HepG2 (cell line): ENCODE data around the gene GCG. TPM values are rescaled to one million over a fixed set of nuclear protein-coding genes. Genes with fewer than 3 reads are reported as not detected.

Experiments
- ATAC-seq: fragments of 200-7000 bp; cut with Tn5 transposase; 3 replicates; pipeline ENCODE4 v1.9.1; 2020; ENCODE audit warnings: mild to moderate bottlenecking, moderate library complexity
- BruUV-seq: library from RNA; stranded (reverse); fragments of 400-500 nt; replicated peaks from 2 replicates; lab custom pipeline; 2021; lab: Mats Ljungman, UMichigan
- CTCF ChIA-PET: fragments of 300-600 bp; formaldehyde crosslinking; extraction: SDS; loops from one replicate; lab custom pipeline; 2021; ENCODE audit warnings: low total read pairs, inconsistent platforms, low intra/inter-chr PET ratio; lab: Yijun Ruan, JAX
- POLR2A ChIA-PET: fragments of 350-600 bp; sonication (Branson Sonifier 250); formaldehyde crosslinking; loops from one replicate; lab custom pipeline; 2020; ENCODE audit warnings: antibody characterized with exemption, inconsistent platforms; lab: Yijun Ruan, JAX
- DNase-seq: peaks from one replicate; pipeline ENCODE4 v3.0.0-alpha.2; 2015; ENCODE audit warnings: low spot score
- FAIRE-seq: peaks from 3 replicates; lab custom pipeline; 2011; peaks lifted over from hg19 to GRCh38; lab: Jason Lieb, UNC
- H2AFZ ChIP-seq: one replicate; pipeline ENCODE4 v1.6.1; 2011; ENCODE audit warnings: low read length, inconsistent platforms
- H3K27ac ChIP-seq: fragments of 300-600 bp; 3 replicates; pipeline ENCODE4 v1.8.0; 2011; ENCODE audit warnings: mixed run types, mild to moderate bottlenecking, mixed read lengths, low read length, inconsistent platforms; ENCODE audit not compliant: insufficient read depth; ENCODE audit errors: extremely low read length
- H3K27me3 ChIP-seq, 2 experiments: fragments of 200-600 bp in 1 of 2; 2 replicates in 1 of 2; 3 replicates in 1 of 2; pipeline versions ENCODE4 v1.6.0 to v1.8.0; 2011; ENCODE audit warnings: low read length in 2 of 2, mild to moderate bottlenecking in 2 of 2, moderate library complexity in 2 of 2, inconsistent platforms in 1 of 2; ENCODE audit not compliant: insufficient read depth in 2 of 2, control insufficient read depth in 1 of 2
- H3K36me3 ChIP-seq, 2 experiments: fragments of 200-600 bp in 1 of 2; replicated peaks in 1 of 2; 2 replicates in 1 of 2; 3 replicates in 1 of 2; pipeline versions ENCODE4 v1.5.1 to v1.8.0; 2011; ENCODE audit warnings: low read length in 2 of 2, inconsistent platforms in 1 of 2; ENCODE audit not compliant: insufficient read depth in 2 of 2, control insufficient read depth in 1 of 2
- H3K4me1 ChIP-seq: 2 replicates; pipeline ENCODE4 v1.5.1; 2012; ENCODE audit warnings: low read length, inconsistent platforms; ENCODE audit not compliant: insufficient read depth
- H3K4me2 ChIP-seq: 2 replicates; pipeline ENCODE4 v1.6.0; 2011; ENCODE audit warnings: low read depth, low read length, inconsistent platforms
- H3K4me3 ChIP-seq, 3 experiments: fragments of 200-600 bp in 1 of 3; sonication (generic), shearing (Covaris generic) in 1 of 3; replicated peaks in 1 of 3; 2 replicates each; pipeline ENCODE4 v1.5.1; 2011 to 2016; ENCODE audit warnings: low read length in 3 of 3, inconsistent platforms in 2 of 3, low read depth in 2 of 3, mild to moderate bottlenecking in 2 of 3, control low read depth in 1 of 3, mixed read lengths in 1 of 3; ENCODE audit not compliant: insufficient read depth in 1 of 3
- H3K79me2 ChIP-seq: one replicate; pipeline ENCODE4 v1.6.1; 2011; ENCODE audit warnings: low read length, inconsistent platforms; ENCODE audit not compliant: insufficient read depth
- H3K9ac ChIP-seq: 2 replicates; pipeline ENCODE4 v1.6.0; 2011; ENCODE audit warnings: mild to moderate bottlenecking, low read depth, low read length, inconsistent platforms; ENCODE audit not compliant: insufficient read depth
- H3K9me3 ChIP-seq: 2 replicates; pipeline ENCODE4 v1.5.1; 2012; ENCODE audit warnings: mild to moderate bottlenecking, low read length
- H4K20me1 ChIP-seq: 2 replicates; pipeline ENCODE4 v1.6.0; 2011; ENCODE audit warnings: inconsistent platforms, mild to moderate bottlenecking, low read length, moderate library complexity; ENCODE audit not compliant: insufficient read depth
- KDM3A ChIP-seq: IDR thresholded peaks from 2 replicates; pipeline ENCODE4 v1.6.1; 2018; ENCODE audit warnings: low read depth, missing compliant biosample characterization
- KDM5B ChIP-seq: sonication (generic); formaldehyde crosslinking; IDR thresholded peaks from 2 replicates; pipeline ENCODE4 v1.4.0; 2020; ENCODE audit warnings: missing genetic modification reagents, mild to moderate bottlenecking, borderline replicate concordance
- MAFK ChIP-seq, 2 experiments: IDR thresholded peaks in 1 of 2; conservative IDR thresholded peaks in 1 of 2; 2 replicates each; pipeline ENCODE4 v1.6.1; 2011; ENCODE audit warnings: improper control_type of control experiment in 2 of 2, low read length in 2 of 2
- MYPOP ChIP-seq: sonication (generic); formaldehyde crosslinking; IDR thresholded peaks from 2 replicates; pipeline ENCODE4 v1.8.1; 2023; ENCODE audit warnings: mild to moderate bottlenecking, moderate library complexity, missing genetic modification reagents
- NCOA1 ChIP-seq: sonication (generic); formaldehyde crosslinking; IDR thresholded peaks from 2 replicates; pipeline ENCODE4 v1.9.0; 2021; ENCODE audit warnings: missing genetic modification reagents
- SNRNP70 ChIP-seq: fragments of 200-400 bp; formaldehyde crosslinking; IDR thresholded peaks from 2 replicates; pipeline ENCODE4 v1.6.1; 2017; ENCODE audit warnings: mild to moderate bottlenecking, low read depth, low read length, moderate library complexity
- UBTF ChIP-seq: sonication (generic); formaldehyde crosslinking; IDR thresholded peaks from 2 replicates; pipeline ENCODE4 v1.4.0; 2020; ENCODE audit warnings: mild to moderate bottlenecking, missing genetic modification reagents
- ZNF570 ChIP-seq: sonication (generic); formaldehyde crosslinking; IDR thresholded peaks from 2 replicates; pipeline ENCODE4 v1.4.0; 2020; ENCODE audit warnings: mild to moderate bottlenecking, missing genetic modification reagents, borderline replicate concordance
- ZSCAN22 ChIP-seq: sonication (generic); formaldehyde crosslinking; IDR thresholded peaks from 2 replicates; pipeline ENCODE4 v1.4.0; 2020; ENCODE audit warnings: mild to moderate bottlenecking, missing genetic modification reagents
- WGBS: methylation state at CpG from one replicate; pipeline ENCODE4 v1.1.6; 2017; ENCODE audit warnings: low lambda C conversion rate; 5-methylcytosine and 5-hydroxymethylcytosine counted together
- in situ Hi-C: cut with HindIII; loops from 2 replicates; pipeline ENCODE4 v1.10.0; 2017; ENCODE audit warnings: low pct_unique_long_range_greater_than_20kb; ENCODE audit not compliant: extremely low pct_ligation_motif_present
- intact Hi-C: fragments of 100-400 bp; cut with micrococcal nuclease; formaldehyde crosslinking; loops from one replicate; pipeline ENCODE4 v1.10.0; 2022; ENCODE audit not compliant: unreplicated experiment
- polyA plus RNA-seq, 8 experiments: library from polyadenylated mRNA; depleted of rRNA in 3 of 8; stranded (reverse) in 7 of 8; unstranded in 1 of 8; fragments of >200 nt; fragmentation: Illumina TruSeq in 4 of 8; extraction: Trizol in 4 of 8; gene quantifications; 2 replicates each; pipeline versions ENCODE4 v1.2.1 to v1.2.3, GENCODE V29; 2011 to 2016; ENCODE audit warnings: low read depth in 4 of 8, missing spikeins in 1 of 8, mixed read lengths in 1 of 8; ENCODE audit not compliant: insufficient read depth in 1 of 8
- total RNA-seq, 5 experiments: library from RNA; depleted of rRNA; stranded (reverse); fragments of >200 nt; fragmentation: Illumina TruSeq; extraction: Trizol; gene quantifications; 2 replicates each; pipeline ENCODE4 v1.2.3, GENCODE V29; 2016; ENCODE audit warnings: low read depth in 1 of 5
- TF ChIP-seq, protein P1 (sequence below): sonication (generic); formaldehyde crosslinking; IDR thresholded peaks from 2 replicates; pipeline ENCODE4 v1.9.0; 2022; ENCODE audit warnings: low read depth, missing genetic modification reagents

The GCG gene
- total and polyA plus RNA-seq, 2 of the 13 experiments (the other 11 are each of a cell fraction or from before 2014, with no cell fraction given): not detected

DNA sequence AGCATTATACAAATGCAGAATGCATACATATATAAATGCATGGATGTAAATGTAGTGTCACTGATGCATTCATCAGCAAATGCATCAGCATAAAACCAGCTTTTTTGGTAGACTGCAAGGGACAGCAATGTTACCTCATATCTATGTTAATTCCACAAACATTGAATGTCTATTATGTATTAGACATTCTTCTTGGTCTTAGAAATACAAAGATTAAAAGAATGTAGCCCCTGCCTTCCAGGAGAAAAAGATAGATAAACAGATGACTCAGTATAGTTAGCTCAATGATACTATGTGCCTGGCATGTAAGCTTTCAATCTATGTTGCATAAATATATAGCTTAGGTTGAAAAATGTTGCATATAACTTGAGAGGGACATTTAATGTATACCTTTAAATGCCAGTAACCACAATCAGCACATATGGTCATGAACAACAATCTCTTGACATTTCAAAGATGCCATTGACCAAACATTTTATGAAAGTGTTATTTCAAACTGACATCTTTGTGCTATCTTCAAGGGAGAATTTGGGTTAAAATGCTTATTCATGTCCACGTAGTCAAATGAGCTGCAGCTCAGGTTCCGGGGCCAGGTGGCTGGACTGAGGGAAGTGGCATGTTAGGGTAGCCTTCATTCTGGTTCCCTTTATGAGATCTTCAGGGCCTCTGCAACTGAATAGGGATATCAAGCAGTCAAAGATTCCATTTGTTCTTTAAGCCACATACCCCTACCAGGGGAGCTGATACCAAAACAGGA lies 45.2 kb upstream of the GCG start:
- H3K4me3 ChIP-seq: no peak overlapping the region
- intact Hi-C loops: no loop called here
- H3K27ac ChIP-seq: no peak overlapping the region
- no peak overlapping the region for H3K9ac ChIP-seq
- ATAC-seq: no peak
- H3K4me2 ChIP-seq: no peak overlapping the region
- H3K27me3 ChIP-seq: 0 out of 5 replicates have a peak, but pooled peaks cover 0 to 2% of the 10 kb centered on the region in 2 experiments
- ChIA-PET POLR2A (no interaction called here), CTCF (no interaction called here)
- no peak for FAIRE-seq
- no peaks in the 10 kb centered on the region for H3K9me3 ChIP-seq
- no peaks in the 10 kb centered on the region for H4K20me1 ChIP-seq
- no peak overlapping the region for H2AFZ ChIP-seq
- no TSS peak for BruUV-seq
- WGBS: 0% methylated on average over 2 of the region's 2 CpGs
- H3K36me3 ChIP-seq: no peaks in the 10 kb centered on the region
- no peaks in the 10 kb centered on the region for H3K79me2 ChIP-seq
- DNase-seq: no peak
- in situ Hi-C loops: no loop called here
- TF ChIP-seq ZSCAN22: no peak
- no peak for TF ChIP-seq NCOA1
- H3K4me1 ChIP-seq: no peaks in the 10 kb centered on the region

GRCh38 chr2:162196638-162197037 lies 44.6 kb upstream of the GCG start:
- Histone ChIP-seq H3K27ac (no peak overlapping the region), H3K4me3 (no peak overlapping the region), H3K4me2 (no peak overlapping the region), H3K27me3 (0 out of 5 replicates have a peak, but pooled peaks cover 0 to 4% of the 10 kb centered on the region in 2 experiments), H2AFZ (no peak overlapping the region), H3K36me3 (no peaks in the 10 kb centered on the region), H4K20me1 (no peaks in the 10 kb centered on the region), H3K4me1 (no peaks in the 10 kb centered on the region), H3K79me2 (no peaks in the 10 kb centered on the region), H3K9ac (no peak overlapping the region), H3K9me3 (no peaks in the 10 kb centered on the region)
- BruUV-seq: no TSS peak
- FAIRE-seq (no peak), DNase-seq (no peak), ATAC-seq (no peak)
- 1% methylated on average over 7 of the region's 7 CpGs for WGBS
- ChIA-PET POLR2A (no interaction called here), CTCF (no interaction called here)
- in situ Hi-C loops: no loop called here
- intact Hi-C loops: no loop called here
- TF ChIP-seq KDM3A (no peak), MAFK (conservative IDR thresholded peaks at IDR 0.05 in 1 of 2, IDR thresholded peaks at IDR 0.05 in 1 of 2; ENCODE audit: low read length in 2 of 2) (no peak), KDM5B (no peak), SNRNP70 (no peak), ZNF570 (CRISPR knock-in tag) (no peak), MYPOP (CRISPR knock-in tag) (no peak), UBTF (CRISPR knock-in tag) (no peak)
- TF ChIP-seq, protein P1, sequence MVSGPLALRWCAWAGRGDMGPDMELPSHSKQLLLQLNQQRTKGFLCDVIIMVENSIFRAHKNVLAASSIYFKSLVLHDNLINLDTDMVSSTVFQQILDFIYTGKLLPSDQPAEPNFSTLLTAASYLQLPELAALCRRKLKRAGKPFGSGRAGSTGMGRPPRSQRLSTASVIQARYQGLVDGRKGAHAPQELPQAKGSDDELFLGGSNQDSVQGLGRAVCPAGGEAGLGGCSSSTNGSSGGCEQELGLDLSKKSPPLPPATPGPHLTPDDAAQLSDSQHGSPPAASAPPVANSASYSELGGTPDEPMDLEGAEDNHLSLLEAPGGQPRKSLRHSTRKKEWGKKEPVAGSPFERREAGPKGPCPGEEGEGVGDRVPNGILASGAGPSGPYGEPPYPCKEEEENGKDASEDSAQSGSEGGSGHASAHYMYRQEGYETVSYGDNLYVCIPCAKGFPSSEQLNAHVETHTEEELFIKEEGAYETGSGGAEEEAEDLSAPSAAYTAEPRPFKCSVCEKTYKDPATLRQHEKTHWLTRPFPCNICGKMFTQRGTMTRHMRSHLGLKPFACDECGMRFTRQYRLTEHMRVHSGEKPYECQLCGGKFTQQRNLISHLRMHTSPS (CRISPR knock-in tag): no peak
